HepG2 (cell line): Measurements from ENCODE around the gene FAM20C. TPM values are rescaled to one million over a fixed set of nuclear protein-coding genes. Genes with fewer than 3 reads are reported as not detected.

Source experiments
- BCL6 ChIP-seq: IDR thresholded peaks from 2 replicates; pipeline ENCODE4 v1.6.1; 2016; ENCODE audit warnings: missing genetic modification reagents, missing compliant biosample characterization
- CBX2 ChIP-seq, 2 experiments: fragments of 200-600 bp in 1 of 2; sonication (generic); formaldehyde crosslinking in 1 of 2; IDR thresholded peaks; 2 replicates each; pipeline versions ENCODE4 v1.7.0 to v1.8.1; 2018 to 2022; ENCODE audit warnings: low read depth in 2 of 2, low read length in 1 of 2, mild to moderate bottlenecking in 1 of 2, missing genetic modification reagents in 1 of 2
- ETV5 ChIP-seq: IDR thresholded peaks from 2 replicates; pipeline ENCODE4 v1.6.1; 2018; ENCODE audit warnings: missing biosample characterization, missing genetic modification reagents, inconsistent platforms, borderline replicate concordance
- GABPA ChIP-seq, 2 experiments: IDR thresholded peaks; 2 replicates each; pipeline ENCODE4 v1.6.1; 2011 to 2016; ENCODE audit warnings: low read depth in 2 of 2, low read length in 1 of 2, missing biosample characterization in 1 of 2, missing genetic modification characterization in 1 of 2
- KLF15 ChIP-seq: sonication (generic); formaldehyde crosslinking; IDR thresholded peaks from 2 replicates; pipeline ENCODE4 v1.8.1; 2023; ENCODE audit warnings: borderline replicate concordance, mild to moderate bottlenecking, inconsistent platforms, missing genetic modification reagents, mixed read lengths
- KLF6 ChIP-seq: IDR thresholded peaks from 2 replicates; pipeline ENCODE4 v1.8.0; 2016; ENCODE audit warnings: missing biosample characterization, missing genetic modification reagents
- MTA1 ChIP-seq: sonication (generic); formaldehyde crosslinking; IDR thresholded peaks from 2 replicates; pipeline ENCODE4 v1.4.0; 2020; ENCODE audit warnings: missing genetic modification reagents, mild to moderate bottlenecking, borderline replicate concordance
- MYC ChIP-seq: sonication (generic); formaldehyde crosslinking; IDR thresholded peaks from 2 replicates; pipeline ENCODE4 v1.9.0; 2021; ENCODE audit warnings: missing genetic modification reagents, borderline replicate concordance
- NCOA1 ChIP-seq: sonication (generic); formaldehyde crosslinking; IDR thresholded peaks from 2 replicates; pipeline ENCODE4 v1.9.0; 2021; ENCODE audit warnings: missing genetic modification reagents
- PRDM15 ChIP-seq: sonication (generic); formaldehyde crosslinking; IDR thresholded peaks from 2 replicates; pipeline ENCODE4 v1.4.0; 2020; ENCODE audit warnings: missing genetic modification reagents
- RARA ChIP-seq: IDR thresholded peaks from 2 replicates; pipeline ENCODE4 v1.6.1; 2016; ENCODE audit warnings: missing genetic modification reagents, missing compliant biosample characterization
- TCF7 ChIP-seq: sonication (generic); IDR thresholded peaks from 2 replicates; pipeline ENCODE4 v1.6.1; 2016; ENCODE audit warnings: antibody characterized with exemption, low read depth
- ZFP1 ChIP-seq: IDR thresholded peaks from 2 replicates; pipeline ENCODE4 v1.6.1; 2016
- ZNF18 ChIP-seq: sonication (generic); formaldehyde crosslinking; IDR thresholded peaks from 2 replicates; pipeline ENCODE4 v1.8.0; 2022; ENCODE audit warnings: mild to moderate bottlenecking, missing genetic modification reagents; ENCODE audit not compliant: insufficient replicate concordance
- ZNF614 ChIP-seq: IDR thresholded peaks from 2 replicates; pipeline ENCODE4 v1.6.1; 2018; ENCODE audit warnings: missing biosample characterization, missing genetic modification reagents, inconsistent platforms, borderline replicate concordance
- ZNF687 ChIP-seq: sonication (generic); formaldehyde crosslinking; IDR thresholded peaks from 2 replicates; pipeline ENCODE4 v1.5.1; 2020; ENCODE audit warnings: mild to moderate bottlenecking, missing genetic modification reagents, moderate library complexity
- ZNF720 ChIP-seq: sonication (generic); formaldehyde crosslinking; IDR thresholded peaks from 2 replicates; pipeline ENCODE4 v1.4.0; 2020; ENCODE audit warnings: missing genetic modification reagents
- ZNF83 ChIP-seq: sonication (generic); formaldehyde crosslinking; IDR thresholded peaks from 2 replicates; pipeline ENCODE4 v1.4.0; 2020; ENCODE audit warnings: missing genetic modification reagents, mild to moderate bottlenecking, borderline replicate concordance
- polyA plus RNA-seq, 8 experiments: library from polyadenylated mRNA; depleted of rRNA in 3 of 8; stranded (reverse) in 7 of 8; unstranded in 1 of 8; fragments of >200 nt; fragmentation: Illumina TruSeq in 4 of 8; extraction: Trizol in 4 of 8; gene quantifications; 2 replicates each; pipeline versions ENCODE4 v1.2.1 to v1.2.3, GENCODE V29; 2011 to 2016; ENCODE audit warnings: low read depth in 4 of 8, missing spikeins in 1 of 8, mixed read lengths in 1 of 8; ENCODE audit not compliant: insufficient read depth in 1 of 8
- total RNA-seq, 5 experiments: library from RNA; depleted of rRNA; stranded (reverse); fragments of >200 nt; fragmentation: Illumina TruSeq; extraction: Trizol; gene quantifications; 2 replicates each; pipeline ENCODE4 v1.2.3, GENCODE V29; 2016; ENCODE audit warnings: low read depth in 1 of 5

FAM20C gene
- total and polyA plus RNA-seq, 2 of the 13 experiments (the other 11 are each of a cell fraction or from before 2014, with no cell fraction given), result 11.9 to 19.9 TPM

GRCh38 chr7:234708-235553 lies 42.6 kb downstream of the FAM20C start (continued):
- peak; percentile 79; the same call in 1 of the 2 replicates for TF ChIP-seq MYC
- no peak for TF ChIP-seq KLF15 (CRISPR knock-in tag)
- no peak for TF ChIP-seq ZNF83 (CRISPR knock-in tag)
- TF ChIP-seq MTA1 (CRISPR knock-in tag), result peak; percentile 59; the same call in 1 of the 2 replicates
- TF ChIP-seq KLF6 (CRISPR knock-in tag), result peak; percentile 80; the same call in 1 of the 2 replicates
- TF ChIP-seq ETV5 (CRISPR knock-in tag), result peak; percentile 55; the same call in 1 of the 2 replicates
- no peak for TF ChIP-seq GABPA (IDR thresholded peaks at IDR 0.05; ENCODE audit: low read depth, low read length)
- TF ChIP-seq GABPA (CRISPR knock-in tag; IDR thresholded peaks at IDR 0.05; ENCODE audit: low read depth), result peak; percentile 47; the same call in 1 of the 2 replicates
- peak; percentile 70 for TF ChIP-seq TCF7
- no peak for TF ChIP-seq PRDM15
- TF ChIP-seq ZNF687, result peak; percentile 91
- peak; percentile 78; the same call in 1 of the 2 replicates for TF ChIP-seq RARA (CRISPR knock-in tag)
- TF ChIP-seq ZFP1 (CRISPR knock-in tag), result peak; percentile 77; the same call in 1 of the 2 replicates
- no peak for TF ChIP-seq CBX2 (IDR thresholded peaks at IDR 0.05; ENCODE audit: low read depth, low read length)
- TF ChIP-seq CBX2 (CRISPR knock-in tag; IDR thresholded peaks at IDR 0.05; ENCODE audit: low read depth), result no peak
- peak; percentile 88 for TF ChIP-seq BCL6 (CRISPR knock-in tag)
- peak; percentile 73 for TF ChIP-seq ZNF614
- no peak for TF ChIP-seq ZNF720
- no peak for TF ChIP-seq NCOA1 (CRISPR knock-in tag)
- TF ChIP-seq ZNF18 (CRISPR knock-in tag), result no peak
